Vagina (tissue), 2 donors: ENCODE results near the gene TAB2.

Experiments used
- POLR2A ChIP-seq, 2 donors: fragments of 450-650 bp; IDR thresholded peaks; one replicate each; pipeline ENCODE4 v1.6.1; 2017; ENCODE audit warnings: antibody characterized with exemption in 2 of 2, mild to moderate bottlenecking in 2 of 2, moderate library complexity in 2 of 2
- POLR2AphosphoS5 ChIP-seq, 2 donors: sonication (generic); formaldehyde crosslinking; IDR thresholded peaks; one replicate each; pipeline ENCODE4 v1.9.0; 2017; ENCODE audit warnings: antibody characterized with exemption in 2 of 2, mild to moderate bottlenecking in 2 of 2, low read depth in 1 of 2; ENCODE audit not compliant: insufficient read depth in 1 of 2
- TF ChIP-seq, protein P1 (sequence below), 3 experiments: fragments of 450-650 bp in 2 of 3; fragments of 200-600 bp in 1 of 3; sonication (generic) in 1 of 3; IDR thresholded peaks; one replicate each; pipeline ENCODE4 v1.5.1; 2017 to 2019; ENCODE audit warnings: antibody characterized with exemption in 3 of 3, mild to moderate bottlenecking in 2 of 3, moderate library complexity in 2 of 3

DNA sequence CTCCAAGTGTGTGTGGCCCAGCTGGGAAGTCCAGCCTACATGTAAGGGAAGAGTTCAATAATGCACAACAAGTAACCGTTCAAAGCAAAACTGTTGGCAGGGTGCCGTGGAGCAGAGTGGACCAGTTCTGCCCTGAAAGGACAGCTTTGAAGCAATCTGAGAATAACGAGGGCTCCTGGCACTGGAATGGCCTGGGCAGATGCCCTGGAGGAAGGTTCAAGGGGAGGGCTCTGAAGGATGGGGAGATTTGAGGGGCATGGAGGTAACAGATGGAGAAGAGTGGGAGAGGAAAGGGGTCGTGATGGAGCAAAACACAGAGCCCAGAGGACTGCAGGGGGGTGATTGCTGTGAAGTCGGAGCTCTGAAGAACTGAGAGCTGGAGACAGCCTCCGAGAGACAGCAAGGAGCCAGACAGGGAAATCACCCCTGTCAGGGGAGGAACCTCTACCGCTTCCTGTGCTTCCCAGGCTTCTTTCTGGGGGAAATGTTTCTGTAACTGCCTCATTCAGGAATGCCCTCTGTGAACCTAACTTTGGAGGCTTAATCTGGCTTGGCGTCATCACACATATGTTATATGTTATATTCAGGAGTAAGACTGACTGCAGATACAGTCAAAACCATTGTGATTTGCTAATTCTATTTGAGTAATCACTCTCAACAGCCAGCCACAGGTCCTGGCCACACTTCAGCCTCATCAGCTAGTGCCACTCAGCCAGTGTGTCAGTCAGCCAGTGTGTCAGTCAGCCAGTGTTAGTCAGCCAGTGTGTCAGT lies 126.1 kb downstream of the TAB2 start:
- no peak for TF ChIP-seq POLR2A (IDR thresholded peaks at IDR 0.05)
- TF ChIP-seq, protein P1, sequence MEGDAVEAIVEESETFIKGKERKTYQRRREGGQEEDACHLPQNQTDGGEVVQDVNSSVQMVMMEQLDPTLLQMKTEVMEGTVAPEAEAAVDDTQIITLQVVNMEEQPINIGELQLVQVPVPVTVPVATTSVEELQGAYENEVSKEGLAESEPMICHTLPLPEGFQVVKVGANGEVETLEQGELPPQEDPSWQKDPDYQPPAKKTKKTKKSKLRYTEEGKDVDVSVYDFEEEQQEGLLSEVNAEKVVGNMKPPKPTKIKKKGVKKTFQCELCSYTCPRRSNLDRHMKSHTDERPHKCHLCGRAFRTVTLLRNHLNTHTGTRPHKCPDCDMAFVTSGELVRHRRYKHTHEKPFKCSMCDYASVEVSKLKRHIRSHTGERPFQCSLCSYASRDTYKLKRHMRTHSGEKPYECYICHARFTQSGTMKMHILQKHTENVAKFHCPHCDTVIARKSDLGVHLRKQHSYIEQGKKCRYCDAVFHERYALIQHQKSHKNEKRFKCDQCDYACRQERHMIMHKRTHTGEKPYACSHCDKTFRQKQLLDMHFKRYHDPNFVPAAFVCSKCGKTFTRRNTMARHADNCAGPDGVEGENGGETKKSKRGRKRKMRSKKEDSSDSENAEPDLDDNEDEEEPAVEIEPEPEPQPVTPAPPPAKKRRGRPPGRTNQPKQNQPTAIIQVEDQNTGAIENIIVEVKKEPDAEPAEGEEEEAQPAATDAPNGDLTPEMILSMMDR (IDR thresholded peaks at IDR 0.05) = no peak
- TF ChIP-seq POLR2AphosphoS5 (IDR thresholded peaks at IDR 0.05; ENCODE audit: insufficient read depth in 1 of 2, low read depth in 1 of 2) = no peak
